ENCODE measurements around the gene GULP1. TPM values are rescaled to one million over a fixed set of nuclear protein-coding genes. Genes with fewer than 3 reads are reported as not detected.

Gene GULP1
- total RNA-seq, 1 donor from 2014 or later: 17.7 TPM

DNA sequence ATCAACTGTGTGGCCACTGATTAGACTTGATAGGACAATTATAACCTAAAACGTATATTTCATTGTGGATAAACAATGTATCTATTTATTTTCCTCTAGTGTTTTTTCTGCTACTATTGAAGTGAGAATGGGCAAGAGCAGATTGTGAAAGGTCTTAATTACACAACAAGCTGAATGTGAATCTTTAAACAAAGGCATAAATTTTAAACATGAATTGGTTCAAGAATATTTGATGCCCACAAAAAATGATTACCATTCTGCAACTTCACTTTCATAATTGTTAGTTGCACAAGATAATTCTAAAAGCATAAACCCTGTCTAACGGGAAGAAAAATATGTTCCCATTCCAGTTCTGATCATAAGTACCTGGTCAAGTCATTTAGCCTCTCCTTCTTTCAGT lies 285.6 kb downstream of the GULP1 start:
- H3K4me1 Mint-ChIP-seq (ENCODE audit: low read depth, unreplicated experiment): peaks cover 6% of the 10 kb centered on the region
- H3K4me3 Mint-ChIP-seq (ENCODE audit: unreplicated experiment): no peak overlapping the region
- TF ChIP-seq, protein P1, sequence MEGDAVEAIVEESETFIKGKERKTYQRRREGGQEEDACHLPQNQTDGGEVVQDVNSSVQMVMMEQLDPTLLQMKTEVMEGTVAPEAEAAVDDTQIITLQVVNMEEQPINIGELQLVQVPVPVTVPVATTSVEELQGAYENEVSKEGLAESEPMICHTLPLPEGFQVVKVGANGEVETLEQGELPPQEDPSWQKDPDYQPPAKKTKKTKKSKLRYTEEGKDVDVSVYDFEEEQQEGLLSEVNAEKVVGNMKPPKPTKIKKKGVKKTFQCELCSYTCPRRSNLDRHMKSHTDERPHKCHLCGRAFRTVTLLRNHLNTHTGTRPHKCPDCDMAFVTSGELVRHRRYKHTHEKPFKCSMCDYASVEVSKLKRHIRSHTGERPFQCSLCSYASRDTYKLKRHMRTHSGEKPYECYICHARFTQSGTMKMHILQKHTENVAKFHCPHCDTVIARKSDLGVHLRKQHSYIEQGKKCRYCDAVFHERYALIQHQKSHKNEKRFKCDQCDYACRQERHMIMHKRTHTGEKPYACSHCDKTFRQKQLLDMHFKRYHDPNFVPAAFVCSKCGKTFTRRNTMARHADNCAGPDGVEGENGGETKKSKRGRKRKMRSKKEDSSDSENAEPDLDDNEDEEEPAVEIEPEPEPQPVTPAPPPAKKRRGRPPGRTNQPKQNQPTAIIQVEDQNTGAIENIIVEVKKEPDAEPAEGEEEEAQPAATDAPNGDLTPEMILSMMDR (IDR thresholded peaks at IDR 0.05; ENCODE audit: partially characterized antibody, unreplicated experiment): no peak
- H3K36me3 Mint-ChIP-seq (ENCODE audit: unreplicated experiment): no peaks in the 10 kb centered on the region
- H3K9me3 Mint-ChIP-seq (ENCODE audit: unreplicated experiment): no peaks in the 10 kb centered on the region
- no peak overlapping the region for H3K27ac Mint-ChIP-seq (ENCODE audit: unreplicated experiment)
- DNase-seq: no peak
- no peaks in the 10 kb centered on the region for H3K27me3 Mint-ChIP-seq (ENCODE audit: unreplicated experiment)

DNA sequence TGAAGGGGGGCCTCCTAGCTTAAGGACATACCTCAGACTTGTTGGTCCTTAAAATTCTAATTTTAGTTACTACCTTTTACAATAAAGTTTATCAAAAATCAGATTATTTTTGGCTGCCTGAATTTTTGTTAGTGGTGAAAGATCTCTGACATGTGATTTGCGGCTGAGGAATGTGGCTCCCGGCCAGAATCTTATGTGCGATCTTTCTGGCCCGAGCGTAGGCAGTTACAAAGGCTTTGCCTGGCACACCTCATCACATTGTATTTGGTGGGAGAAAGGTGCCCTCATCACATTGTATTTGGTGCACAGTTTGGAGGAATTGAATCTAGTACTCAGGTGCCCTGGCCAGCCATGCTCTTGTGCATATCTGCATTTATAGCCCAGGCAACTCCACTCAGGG lies 289.1 kb downstream of the GULP1 start:
- Mint-ChIP-seq H3K9me3 (ENCODE audit: unreplicated experiment) (peaks cover under 1% of the 10 kb centered on the region), H3K27me3 (ENCODE audit: unreplicated experiment) (no peaks in the 10 kb centered on the region), H3K36me3 (ENCODE audit: unreplicated experiment) (no peaks in the 10 kb centered on the region), H3K4me1 (ENCODE audit: low read depth, unreplicated experiment) (peaks cover 6% of the 10 kb centered on the region), H3K4me3 (ENCODE audit: unreplicated experiment) (no peak overlapping the region), H3K27ac (ENCODE audit: unreplicated experiment) (no peak overlapping the region)
- DNase-seq: no peak
- TF ChIP-seq, protein P1 (IDR thresholded peaks at IDR 0.05; ENCODE audit: partially characterized antibody, unreplicated experiment): no peak

DNA sequence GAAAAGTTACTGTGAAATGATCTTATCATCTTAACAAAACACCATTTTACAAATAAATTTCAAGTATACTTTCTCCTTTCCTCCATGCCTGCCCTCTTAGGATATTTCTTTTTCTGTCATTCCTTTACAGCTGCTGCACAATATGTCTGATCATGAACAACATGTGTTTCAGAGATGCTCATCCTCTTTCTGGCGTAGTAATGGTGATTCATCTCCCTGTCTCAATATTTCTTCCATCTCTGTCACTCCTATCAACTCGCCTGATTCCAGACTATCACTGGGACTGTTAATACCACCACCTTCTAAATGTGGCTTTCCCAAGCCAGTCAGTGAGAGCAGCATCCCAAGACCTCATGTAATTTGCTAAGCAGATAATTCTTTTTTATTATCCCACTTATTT lies 290.5 kb downstream of the GULP1 start:
- no peak overlapping the region for H3K27ac Mint-ChIP-seq (ENCODE audit: unreplicated experiment)
- no peaks in the 10 kb centered on the region for H3K36me3 Mint-ChIP-seq (ENCODE audit: unreplicated experiment)
- TF ChIP-seq, protein P1 (IDR thresholded peaks at IDR 0.05; ENCODE audit: partially characterized antibody, unreplicated experiment): no peak
- peaks cover 4% of the 10 kb centered on the region for H3K9me3 Mint-ChIP-seq (ENCODE audit: unreplicated experiment)
- no peaks in the 10 kb centered on the region for H3K27me3 Mint-ChIP-seq (ENCODE audit: unreplicated experiment)
- peaks cover 6% of the 10 kb centered on the region for H3K4me1 Mint-ChIP-seq (ENCODE audit: low read depth, unreplicated experiment)
- DNase-seq: no peak
- no peak overlapping the region for H3K4me3 Mint-ChIP-seq (ENCODE audit: unreplicated experiment)

DNA sequence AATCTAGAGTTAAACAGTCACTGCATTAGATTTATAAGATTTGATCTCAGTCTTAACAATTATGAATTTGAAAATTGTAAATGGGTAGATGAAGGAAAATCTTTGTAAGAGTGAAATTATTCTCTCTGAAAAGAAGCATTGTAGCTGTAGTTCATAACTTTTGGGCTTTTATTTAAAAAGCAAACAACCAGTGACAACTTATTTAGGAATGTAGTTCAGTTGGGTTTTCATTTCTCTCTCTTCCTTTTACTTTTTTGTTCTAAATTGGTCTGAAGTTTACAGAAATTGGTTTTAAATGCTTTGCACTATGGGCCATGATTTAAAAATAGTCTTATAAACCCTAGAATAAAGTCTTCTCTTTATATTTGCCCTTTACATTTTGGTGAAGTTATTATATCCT lies 296.6 kb downstream of the GULP1 start:
- Mint-ChIP-seq H3K27me3 (ENCODE audit: unreplicated experiment) (no peaks in the 10 kb centered on the region), H3K4me1 (ENCODE audit: low read depth, unreplicated experiment) (no peaks in the 10 kb centered on the region), H3K9me3 (ENCODE audit: unreplicated experiment) (peaks cover 4% of the 10 kb centered on the region), H3K36me3 (ENCODE audit: unreplicated experiment) (no peaks in the 10 kb centered on the region), H3K4me3 (ENCODE audit: unreplicated experiment) (no peak overlapping the region), H3K27ac (ENCODE audit: unreplicated experiment) (no peak overlapping the region)
- DNase-seq: no peak
- TF ChIP-seq, protein P1 (IDR thresholded peaks at IDR 0.05; ENCODE audit: partially characterized antibody, unreplicated experiment): no peak

DNA sequence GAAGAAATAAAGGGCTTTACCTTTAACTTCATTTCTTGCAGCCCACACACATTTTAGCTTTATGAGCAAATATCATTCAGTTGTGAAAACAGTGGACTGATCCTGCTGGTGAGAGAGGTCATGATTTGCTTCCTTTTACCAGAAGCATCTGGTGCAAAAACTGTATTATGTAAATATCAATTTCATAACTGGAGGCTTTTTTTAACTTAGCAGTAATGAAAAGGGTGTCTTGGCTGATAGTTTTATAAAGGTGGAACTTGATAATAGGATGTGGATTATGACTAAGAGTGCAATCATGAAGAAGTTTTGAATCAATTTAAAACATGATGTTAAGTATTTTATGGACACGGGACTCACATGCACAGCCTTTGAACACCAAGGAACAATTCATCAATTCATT lies 304.4 kb downstream of the GULP1 start:
- TF ChIP-seq, protein P1 (IDR thresholded peaks at IDR 0.05; ENCODE audit: partially characterized antibody, unreplicated experiment): no peak
- H3K4me3 Mint-ChIP-seq (ENCODE audit: unreplicated experiment): no peak overlapping the region
- DNase-seq: no peak
- H3K27me3 Mint-ChIP-seq (ENCODE audit: unreplicated experiment): no peaks in the 10 kb centered on the region
- no peaks in the 10 kb centered on the region for H3K9me3 Mint-ChIP-seq (ENCODE audit: unreplicated experiment)
- H3K36me3 Mint-ChIP-seq (ENCODE audit: unreplicated experiment): no peaks in the 10 kb centered on the region
- no peaks in the 10 kb centered on the region for H3K4me1 Mint-ChIP-seq (ENCODE audit: low read depth, unreplicated experiment)
- no peak overlapping the region for H3K27ac Mint-ChIP-seq (ENCODE audit: unreplicated experiment)

All from glutamatergic neuron (in vitro differentiated cells).